PC-9 (cell line): ENCODE data around the gene BRINP3. TPM values are rescaled to one million over a fixed set of nuclear protein-coding genes. Genes with fewer than 3 reads are reported as not detected.

ENCODE experiments used
- BruUV-seq: library from RNA; stranded (reverse); fragments of 400-500 nt; replicated peaks from 2 replicates; lab custom pipeline; 2021; lab: Mats Ljungman, UMichigan
- CTCF ChIA-PET: fragments of 300-600 bp; sonication (Branson Sonifier 250); formaldehyde crosslinking; loops from one replicate; lab custom pipeline; 2022; ENCODE audit warnings: antibody characterized with exemption; lab: Charles Lee
- POLR2A ChIA-PET: fragments of 300-600 bp; sonication (Branson Sonifier 250); formaldehyde crosslinking; loops from one replicate; lab custom pipeline; 2022; ENCODE audit warnings: antibody characterized with exemption; ENCODE audit not compliant: unreplicated experiment; lab: Charles Lee
- DNase-seq, 2 experiments: peaks; one replicate each; pipeline versions ENCODE4 v3.0.0 to v3.0.0-alpha.2; 2015 to 2022; ENCODE audit warnings: mixed read lengths in 1 of 2
- H2AFZ ChIP-seq: fragments of 200-600 bp; sonication (generic); 2 replicates; pipeline ENCODE4 v1.8.1; 2017; ENCODE audit warnings: antibody characterized with exemption
- H3F3A ChIP-seq: fragments of 200-600 bp; sonication (generic); 2 replicates; pipeline ENCODE4 v1.8.1; 2017; ENCODE audit warnings: antibody characterized with exemption, mild to moderate bottlenecking, low read depth; ENCODE audit not compliant: insufficient read depth
- H3K27ac ChIP-seq: fragments of 200-600 bp; sonication (generic); 2 replicates; pipeline ENCODE4 v1.6.1; 2016; ENCODE audit warnings: mixed run types
- H3K27me3 ChIP-seq: fragments of 200-600 bp; sonication (generic); 2 replicates; pipeline ENCODE4 v1.6.1; 2016; ENCODE audit warnings: low read depth, mixed run types; ENCODE audit not compliant: insufficient read depth
- H3K36me3 ChIP-seq: fragments of 200-600 bp; sonication (generic); 2 replicates; pipeline ENCODE4 v1.6.1; 2016; ENCODE audit warnings: low read depth, mixed run types
- H3K4me1 ChIP-seq: fragments of 200-600 bp; sonication (generic); replicated peaks from 2 replicates; pipeline ENCODE4 v1.6.1; 2016; ENCODE audit warnings: mixed run types; ENCODE audit not compliant: insufficient read depth
- H3K4me2 ChIP-seq: fragments of 200-600 bp; sonication (generic); 2 replicates; pipeline ENCODE4 v1.6.1; 2017; ENCODE audit warnings: mixed run types
- H3K4me3 ChIP-seq: fragments of 200-600 bp; sonication (generic); 2 replicates; pipeline ENCODE4 v1.6.1; 2016; ENCODE audit warnings: mixed run types
- H3K79me2 ChIP-seq: fragments of 200-600 bp; sonication (generic); 2 replicates; pipeline ENCODE4 v1.6.1; 2017; ENCODE audit warnings: low read depth, mixed run types
- H3K9me2 ChIP-seq: fragments of 200-600 bp; sonication (generic); 2 replicates; pipeline ENCODE4 v1.8.1; 2017; ENCODE audit warnings: mild to moderate bottlenecking; ENCODE audit not compliant: insufficient read depth
- H3K9me3 ChIP-seq: fragments of 200-600 bp; sonication (generic); 2 replicates; pipeline ENCODE4 v1.8.1; 2016; ENCODE audit warnings: low read depth; ENCODE audit not compliant: insufficient read depth
- H4K20me1 ChIP-seq: fragments of 200-600 bp; sonication (generic); 2 replicates; pipeline ENCODE4 v1.8.1; 2017; ENCODE audit not compliant: insufficient read depth
- EZH2 ChIP-seq: fragments of 200-600 bp; sonication (generic); IDR thresholded peaks from 2 replicates; pipeline ENCODE4 v1.8.0; 2017; ENCODE audit warnings: antibody characterized with exemption, low read depth
- intact Hi-C: fragments of 100-400 bp; cut with micrococcal nuclease; formaldehyde crosslinking; loops from one replicate; pipeline ENCODE4 v1.10.0; 2022; ENCODE audit not compliant: unreplicated experiment
- total RNA-seq: library from RNA; stranded (reverse); gene quantifications from 2 replicates; pipeline ENCODE4 v1.2.3, GENCODE V29; 2021
- TF ChIP-seq, protein P1 (sequence below): fragments of 200-600 bp; sonication (generic); conservative IDR thresholded peaks from 2 replicates; pipeline ENCODE4 v1.6.1; 2017; ENCODE audit warnings: mixed run types, antibody characterized with exemption, mild to moderate bottlenecking, moderate library complexity

The BRINP3 gene
- total RNA-seq, 1 experiment from 2014 or later, result not detected

DNA sequence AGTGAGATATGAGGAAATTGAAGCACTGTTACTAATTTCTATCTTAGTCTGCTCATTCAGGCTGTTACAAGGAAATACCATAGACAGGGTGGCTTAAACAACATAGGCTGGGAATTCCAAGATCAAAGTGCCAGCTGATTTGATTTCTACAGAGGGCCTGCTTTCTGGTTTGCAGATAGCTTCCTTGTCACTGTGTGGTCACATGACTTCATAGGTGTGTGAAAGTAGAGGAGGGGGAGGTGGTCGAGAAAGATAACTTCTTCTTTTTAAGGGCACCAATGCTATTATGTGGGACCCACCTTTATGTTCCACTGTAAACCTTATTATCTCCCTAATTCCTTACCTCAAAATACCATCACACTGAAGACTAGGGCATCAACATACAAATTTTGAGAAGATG lies 6.4 kb upstream of the BRINP3 start:
- ChIA-PET POLR2A (no interaction called here), CTCF (no interaction called here)
- Histone ChIP-seq H3F3A (no peaks in the 10 kb centered on the region), H2AFZ (no peak overlapping the region), H3K27me3 (no peaks in the 10 kb centered on the region), H3K4me1 (no peaks in the 10 kb centered on the region), H3K27ac (no peak overlapping the region), H4K20me1 (no peaks in the 10 kb centered on the region), H3K4me3 (no peak overlapping the region), H3K9me2 (no peaks in the 10 kb centered on the region), H3K79me2 (no peaks in the 10 kb centered on the region), H3K36me3 (no peaks in the 10 kb centered on the region), H3K9me3 (no peaks in the 10 kb centered on the region), H3K4me2 (no peak overlapping the region)
- DNase-seq, result no peak
- no peak for TF ChIP-seq EZH2
- TF ChIP-seq, protein P1, sequence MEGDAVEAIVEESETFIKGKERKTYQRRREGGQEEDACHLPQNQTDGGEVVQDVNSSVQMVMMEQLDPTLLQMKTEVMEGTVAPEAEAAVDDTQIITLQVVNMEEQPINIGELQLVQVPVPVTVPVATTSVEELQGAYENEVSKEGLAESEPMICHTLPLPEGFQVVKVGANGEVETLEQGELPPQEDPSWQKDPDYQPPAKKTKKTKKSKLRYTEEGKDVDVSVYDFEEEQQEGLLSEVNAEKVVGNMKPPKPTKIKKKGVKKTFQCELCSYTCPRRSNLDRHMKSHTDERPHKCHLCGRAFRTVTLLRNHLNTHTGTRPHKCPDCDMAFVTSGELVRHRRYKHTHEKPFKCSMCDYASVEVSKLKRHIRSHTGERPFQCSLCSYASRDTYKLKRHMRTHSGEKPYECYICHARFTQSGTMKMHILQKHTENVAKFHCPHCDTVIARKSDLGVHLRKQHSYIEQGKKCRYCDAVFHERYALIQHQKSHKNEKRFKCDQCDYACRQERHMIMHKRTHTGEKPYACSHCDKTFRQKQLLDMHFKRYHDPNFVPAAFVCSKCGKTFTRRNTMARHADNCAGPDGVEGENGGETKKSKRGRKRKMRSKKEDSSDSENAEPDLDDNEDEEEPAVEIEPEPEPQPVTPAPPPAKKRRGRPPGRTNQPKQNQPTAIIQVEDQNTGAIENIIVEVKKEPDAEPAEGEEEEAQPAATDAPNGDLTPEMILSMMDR, result no peak
- no TSS peak for BruUV-seq
- intact Hi-C loops, result no loop called here

DNA sequence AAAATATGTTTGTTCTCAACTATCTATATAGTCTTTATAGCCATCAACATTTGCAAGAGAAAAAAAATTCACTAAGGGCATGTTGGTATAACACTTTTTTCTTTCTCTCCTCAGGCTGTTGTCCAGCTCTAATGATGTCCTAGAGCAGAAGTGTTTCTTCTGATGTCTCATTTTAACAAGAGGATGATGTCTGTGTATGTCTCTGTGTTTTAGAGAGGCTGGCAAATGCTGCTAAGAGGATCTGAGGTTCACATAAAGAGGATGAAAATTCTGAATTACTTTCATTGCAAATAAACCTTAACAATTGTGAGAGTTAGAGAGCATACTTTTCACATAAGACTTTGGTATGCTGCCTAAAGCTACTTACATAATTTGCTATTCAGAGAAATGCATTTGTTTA lies 2.6 kb upstream of the BRINP3 start:
- no peak overlapping the region for H3K4me3 ChIP-seq
- H3K36me3 ChIP-seq, result no peaks in the 10 kb centered on the region
- ChIA-PET CTCF (no interaction called here), POLR2A (no interaction called here)
- no peaks in the 10 kb centered on the region for H3K4me1 ChIP-seq
- no peak for TF ChIP-seq EZH2
- TF ChIP-seq, protein P1, result no peak
- H3K27ac ChIP-seq, result no peak overlapping the region
- H3K4me2 ChIP-seq, result no peak overlapping the region
- intact Hi-C loops, result no loop called here
- H3F3A ChIP-seq, result no peaks in the 10 kb centered on the region
- no peaks in the 10 kb centered on the region for H3K79me2 ChIP-seq
- no peak overlapping the region for H2AFZ ChIP-seq
- no TSS peak for BruUV-seq
- no peaks in the 10 kb centered on the region for H4K20me1 ChIP-seq
- H3K27me3 ChIP-seq, result no peaks in the 10 kb centered on the region
- no peaks in the 10 kb centered on the region for H3K9me2 ChIP-seq
- H3K9me3 ChIP-seq, result no peaks in the 10 kb centered on the region
- no peak for DNase-seq

DNA sequence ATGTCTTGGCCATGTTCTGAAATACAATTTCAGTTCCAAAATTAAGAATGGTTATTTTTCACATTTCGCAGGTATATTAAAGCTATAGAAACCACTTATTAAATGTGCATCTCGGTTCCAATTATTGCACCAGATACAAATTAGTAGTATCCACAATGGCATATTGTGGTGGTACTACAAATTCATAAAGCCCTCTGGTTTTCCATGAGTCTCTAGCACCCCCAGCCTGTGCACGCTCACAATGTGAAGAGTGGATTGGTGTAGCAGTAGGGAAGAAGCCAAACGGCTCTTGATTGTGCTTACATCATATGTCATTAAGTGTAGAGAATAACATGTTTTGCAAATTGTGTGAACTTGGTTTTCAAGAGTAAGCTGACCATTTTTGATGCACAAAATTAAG lies 1.9 kb upstream of the BRINP3 start:
- Histone ChIP-seq H3K4me2 (no peak overlapping the region), H3K9me3 (no peaks in the 10 kb centered on the region), H4K20me1 (no peaks in the 10 kb centered on the region), H3K27me3 (no peaks in the 10 kb centered on the region), H2AFZ (no peak overlapping the region), H3K36me3 (no peaks in the 10 kb centered on the region), H3K27ac (no peak overlapping the region), H3K79me2 (no peaks in the 10 kb centered on the region), H3F3A (no peaks in the 10 kb centered on the region), H3K4me3 (0 out of 2 replicates have a peak overlapping the region, but pooled peaks have one; percentile 44), H3K4me1 (no peaks in the 10 kb centered on the region), H3K9me2 (no peaks in the 10 kb centered on the region)
- TF ChIP-seq EZH2, result no peak
- TF ChIP-seq, protein P1, result no peak
- no TSS peak for BruUV-seq
- intact Hi-C loops, result no loop called here
- DNase-seq, result no peak
- ChIA-PET POLR2A (no interaction called here), CTCF (no interaction called here)
